Panc1 (cell line): Measurements from ENCODE around the gene RPUSD1. TPM values are rescaled to one million over a fixed set of nuclear protein-coding genes. Genes with fewer than 3 reads are reported as not detected.

ENCODE experiments used
- ATAC-seq: fragments of 200-7000 bp; cut with Tn5 transposase; 2 replicates; pipeline ENCODE4 v1.9.1; 2020; ENCODE audit warnings: mild to moderate bottlenecking, moderate library complexity
- BruUV-seq: library from RNA; stranded (reverse); fragments of 400-500 nt; replicated peaks from 2 replicates; lab custom pipeline; 2021; lab: Mats Ljungman, UMichigan
- CTCF ChIA-PET: fragments of 300-600 bp; sonication (Branson Sonifier 250); formaldehyde crosslinking; loops from one replicate; lab custom pipeline; 2022; ENCODE audit warnings: antibody characterized with exemption; lab: Charles Lee
- POLR2A ChIA-PET: fragments of 300-600 bp; sonication (Branson Sonifier 250); formaldehyde crosslinking; loops from one replicate; lab custom pipeline; 2022; ENCODE audit warnings: antibody characterized with exemption; lab: Charles Lee
- DNase-seq: peaks from one replicate; pipeline ENCODE4 v3.0.0-alpha.2; 2010; ENCODE audit warnings: low read depth, low spot score
- H3K27ac ChIP-seq: 2 replicates; pipeline ENCODE4 v1.5.1; 2011; ENCODE audit warnings: mild to moderate bottlenecking, low read length, inconsistent platforms
- H3K27me3 ChIP-seq: fragments of 200-500 bp; sonication (Bioruptor generic); 2 replicates; pipeline ENCODE4 v1.6.0; 2014; ENCODE audit warnings: low read length, inconsistent platforms; ENCODE audit not compliant: control insufficient read depth, insufficient read depth
- H3K36me3 ChIP-seq: fragments of 200-500 bp; sonication (Bioruptor generic); 2 replicates; pipeline ENCODE4 v1.5.1; 2014; ENCODE audit warnings: inconsistent platforms, mild to moderate bottlenecking, low read length, moderate library complexity; ENCODE audit not compliant: control insufficient read depth, insufficient read depth
- H3K4me1 ChIP-seq: 2 replicates; pipeline ENCODE4 v1.5.1; 2011; ENCODE audit warnings: inconsistent platforms, mild to moderate bottlenecking, low read length, moderate library complexity; ENCODE audit not compliant: control insufficient read depth, insufficient read depth
- H3K4me3 ChIP-seq, 2 experiments: 2 replicates each; pipeline ENCODE4 v1.5.1; 2011 to 2012; ENCODE audit warnings: low read depth in 2 of 2, low read length in 2 of 2, mild to moderate bottlenecking in 2 of 2, inconsistent platforms in 1 of 2, moderate library complexity in 1 of 2
- H3K9me3 ChIP-seq: fragments of 200-500 bp; sonication (Bioruptor generic); 2 replicates; pipeline ENCODE4 v1.5.1; 2014; ENCODE audit warnings: low read depth, mild to moderate bottlenecking, inconsistent platforms, low read length, moderate library complexity; ENCODE audit not compliant: control insufficient read depth, insufficient read depth
- POLR2AphosphoS5 ChIP-seq: IDR thresholded peaks from 2 replicates; pipeline ENCODE4 v1.6.1; 2012; ENCODE audit warnings: mild to moderate bottlenecking, low read depth, low read length, moderate library complexity
- REST ChIP-seq, 2 experiments: IDR thresholded peaks; 2 replicates each; pipeline ENCODE4 v1.6.1; 2011 to 2012; ENCODE audit warnings: low read depth in 2 of 2, control low read depth in 1 of 2, low read length in 1 of 2, mild to moderate bottlenecking in 1 of 2, moderate library complexity in 1 of 2; ENCODE audit not compliant: insufficient read depth in 1 of 2
- SIN3A ChIP-seq: IDR thresholded peaks from 2 replicates; pipeline ENCODE4 v1.6.1; 2012; ENCODE audit warnings: low read depth, mild to moderate bottlenecking, low read length, moderate library complexity, borderline replicate concordance; ENCODE audit not compliant: insufficient read depth
- TCF7L2 ChIP-seq: IDR thresholded peaks from 2 replicates; pipeline ENCODE4 v1.6.1; 2011; ENCODE audit warnings: mild to moderate bottlenecking, low read depth, low read length, inconsistent platforms
- in situ Hi-C: cut with HindIII; loops from 2 replicates; pipeline ENCODE4 v1.10.0; 2016; ENCODE audit warnings: low sequenced_read_pairs, low pct_unique_long_range_greater_than_20kb
- intact Hi-C: fragments of 100-400 bp; cut with micrococcal nuclease; formaldehyde crosslinking; loops from one replicate; pipeline ENCODE4 v1.10.0; 2022; ENCODE audit not compliant: unreplicated experiment
- total RNA-seq: library from RNA; stranded (reverse); gene quantifications from one replicate; pipeline ENCODE4 v1.2.1, GENCODE V29; 2021; ENCODE audit not compliant: unreplicated experiment
- TF ChIP-seq, protein P1 (sequence below): fragments of 450-650 bp; IDR thresholded peaks from 2 replicates; pipeline ENCODE4 v1.5.1; 2017; ENCODE audit warnings: mild to moderate bottlenecking

RPUSD1 gene
- total RNA-seq, 1 experiment from 2014 or later: 61.1 TPM

DNA sequence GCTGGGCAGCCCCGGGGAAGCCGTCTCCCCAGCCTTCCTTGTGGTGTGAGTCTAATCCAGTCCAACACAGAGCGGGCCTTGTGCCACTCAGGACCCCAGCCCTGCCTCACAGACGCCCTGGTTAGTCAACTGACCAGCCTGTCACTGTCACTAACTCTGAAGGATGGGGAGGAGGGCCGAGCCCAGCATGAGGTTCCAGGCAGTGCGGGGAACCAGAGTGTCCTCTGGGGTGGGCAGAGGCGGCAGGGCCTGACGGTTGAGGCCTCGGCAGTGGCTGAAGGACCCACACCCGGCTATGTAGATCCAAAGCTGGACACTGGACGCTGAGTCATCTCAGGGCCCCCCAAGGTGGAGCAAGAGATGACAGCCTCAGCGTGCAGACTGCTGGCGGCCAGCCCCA lies 8.6 kb downstream of the RPUSD1 start:
- no peak overlapping the region for H3K4me3 ChIP-seq
- DNase-seq (no peak), ATAC-seq (no peak)
- no TSS peak for BruUV-seq
- no peaks in the 10 kb centered on the region for H3K36me3 ChIP-seq
- in situ Hi-C loops (no loop called here), intact Hi-C loops (no loop called here)
- H3K27ac ChIP-seq: no peak overlapping the region
- no peaks in the 10 kb centered on the region for H3K9me3 ChIP-seq
- ChIA-PET POLR2A (no interaction called here), CTCF (no interaction called here)
- peaks cover 10% of the 10 kb centered on the region for H3K4me1 ChIP-seq
- TF ChIP-seq REST (IDR thresholded peaks at IDR 0.05; ENCODE audit: insufficient read depth in 1 of 2, low read depth in 2 of 2, low read length in 1 of 2): no peak
- no peak for TF ChIP-seq TCF7L2
- TF ChIP-seq, protein P1, sequence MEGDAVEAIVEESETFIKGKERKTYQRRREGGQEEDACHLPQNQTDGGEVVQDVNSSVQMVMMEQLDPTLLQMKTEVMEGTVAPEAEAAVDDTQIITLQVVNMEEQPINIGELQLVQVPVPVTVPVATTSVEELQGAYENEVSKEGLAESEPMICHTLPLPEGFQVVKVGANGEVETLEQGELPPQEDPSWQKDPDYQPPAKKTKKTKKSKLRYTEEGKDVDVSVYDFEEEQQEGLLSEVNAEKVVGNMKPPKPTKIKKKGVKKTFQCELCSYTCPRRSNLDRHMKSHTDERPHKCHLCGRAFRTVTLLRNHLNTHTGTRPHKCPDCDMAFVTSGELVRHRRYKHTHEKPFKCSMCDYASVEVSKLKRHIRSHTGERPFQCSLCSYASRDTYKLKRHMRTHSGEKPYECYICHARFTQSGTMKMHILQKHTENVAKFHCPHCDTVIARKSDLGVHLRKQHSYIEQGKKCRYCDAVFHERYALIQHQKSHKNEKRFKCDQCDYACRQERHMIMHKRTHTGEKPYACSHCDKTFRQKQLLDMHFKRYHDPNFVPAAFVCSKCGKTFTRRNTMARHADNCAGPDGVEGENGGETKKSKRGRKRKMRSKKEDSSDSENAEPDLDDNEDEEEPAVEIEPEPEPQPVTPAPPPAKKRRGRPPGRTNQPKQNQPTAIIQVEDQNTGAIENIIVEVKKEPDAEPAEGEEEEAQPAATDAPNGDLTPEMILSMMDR: no peak
- TF ChIP-seq POLR2AphosphoS5: no peak
- TF ChIP-seq SIN3A: no peak
- H3K27me3 ChIP-seq: no peaks in the 10 kb centered on the region

GRCh38 chr16:778909-779527 lies 9.2 kb downstream of the RPUSD1 start:
- H3K27ac ChIP-seq: no peak overlapping the region
- H3K27me3 ChIP-seq: no peaks in the 10 kb centered on the region
- DNase-seq (no peak), ATAC-seq (no peak)
- H3K4me3 ChIP-seq: no peak overlapping the region
- H3K4me1 ChIP-seq: peaks cover 10% of the 10 kb centered on the region
- no peaks in the 10 kb centered on the region for H3K36me3 ChIP-seq
- BruUV-seq: no TSS peak
- intact Hi-C loops (no loop called here), in situ Hi-C loops (no loop called here)
- POLR2A ChIA-PET: no interaction called here
- CTCF ChIA-PET: no interaction called here
- TF ChIP-seq, protein P1: no peak
- TF ChIP-seq SIN3A (no peak), POLR2AphosphoS5 (no peak), TCF7L2 (no peak), REST (IDR thresholded peaks at IDR 0.05; ENCODE audit: insufficient read depth in 1 of 2, low read depth in 2 of 2, low read length in 1 of 2) (no peak)
- no peaks in the 10 kb centered on the region for H3K9me3 ChIP-seq
